Stimulated activated CD8-positive, alpha-beta memory T cell treated with anti-CD3 and anti-CD28 coated beads, Interleukin-12 subunit alpha, Interleukin-12 subunit beta, amount 100 ng/mL, for 4 hours (primary cell): Measurements from ENCODE around the gene APOBEC2.
"Not testable (repeated sequence)": the region's sequence is repeated elsewhere in the genome, so short reads cannot be mapped to it uniquely, and the experiment has no call there.

Source experiments
- DNase-seq: peaks from one replicate; pipeline ENCODE4 v3.0.0-alpha.2; 2020; ENCODE audit warnings: low read depth

The APOBEC2 gene

DNA sequence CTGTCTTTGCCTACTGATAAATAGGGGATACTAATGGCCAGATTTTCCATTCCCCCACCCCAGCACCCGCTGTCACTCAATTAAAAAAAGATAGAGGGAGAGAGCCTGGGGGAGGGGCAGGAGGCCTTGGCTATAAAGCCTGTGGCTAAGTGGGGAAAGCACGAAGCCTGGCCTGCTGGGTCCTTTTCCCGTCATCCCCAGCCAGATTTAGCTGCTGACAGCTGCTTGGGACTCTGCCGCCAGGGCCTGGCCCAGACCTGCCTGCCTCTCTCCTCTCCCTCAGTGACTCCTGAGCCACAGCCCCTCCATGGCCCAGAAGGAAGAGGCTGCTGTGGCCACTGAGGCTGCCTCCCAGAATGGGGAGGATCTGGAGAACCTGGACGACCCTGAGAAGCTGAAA lies at the start of gene APOBEC2:
Gene APOBEC2 (plus strand): TSS at position 162 of the 400 bp plus-strand sequence. CDS start 146 bp downstream, at position 308.
- DNase-seq = no peak

DNA sequence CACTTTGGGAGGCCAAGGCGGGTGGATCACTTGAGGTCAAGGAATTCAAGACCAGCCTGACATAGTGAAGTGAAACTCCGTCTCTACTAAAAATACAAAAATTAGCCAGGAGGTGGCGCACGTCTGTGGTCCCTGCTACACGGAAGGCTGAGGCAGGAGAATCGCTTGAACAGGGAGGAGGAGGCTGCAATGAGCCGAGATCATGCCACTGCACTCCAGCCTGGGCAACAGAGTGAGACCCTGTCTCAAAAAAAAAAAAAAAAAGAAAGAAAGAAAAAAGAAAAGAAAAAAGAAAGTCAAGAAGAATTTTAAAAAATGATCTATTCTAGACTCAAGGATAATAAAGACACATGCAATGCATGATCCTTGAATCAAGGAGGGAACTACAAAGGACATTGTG lies 46.8 kb upstream of the APOBEC2 start:
- peak; percentile 5 for DNase-seq

GRCh38 chr6:41006980-41007379 lies 46.0 kb upstream of the APOBEC2 start:
- not testable (repeated sequence) for DNase-seq

DNA sequence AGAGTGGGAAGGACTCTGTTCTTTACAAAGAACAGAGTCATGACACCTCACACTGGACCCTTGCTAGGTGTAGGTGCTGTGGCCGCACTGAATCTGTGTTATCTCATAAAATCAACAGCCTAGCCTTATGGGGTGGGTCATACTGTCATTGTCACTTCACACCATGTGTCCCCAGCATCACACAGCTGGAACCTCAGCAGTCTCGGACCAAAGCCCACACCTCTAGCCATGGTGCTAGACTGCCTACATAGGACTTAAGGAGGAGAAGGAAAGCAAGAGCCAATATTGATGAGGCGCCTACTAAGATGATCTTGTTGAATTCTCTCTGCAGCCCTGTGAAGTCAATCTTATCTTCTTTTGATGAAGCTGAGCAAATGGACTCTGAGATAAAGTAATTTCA lies 45.0 kb upstream of the APOBEC2 start:
- no peak for DNase-seq

- no peak for DNase-seq
Observed at GRCh38 chr6:41009669-41010068, 43.3 kb upstream of the APOBEC2 start.

DNA sequence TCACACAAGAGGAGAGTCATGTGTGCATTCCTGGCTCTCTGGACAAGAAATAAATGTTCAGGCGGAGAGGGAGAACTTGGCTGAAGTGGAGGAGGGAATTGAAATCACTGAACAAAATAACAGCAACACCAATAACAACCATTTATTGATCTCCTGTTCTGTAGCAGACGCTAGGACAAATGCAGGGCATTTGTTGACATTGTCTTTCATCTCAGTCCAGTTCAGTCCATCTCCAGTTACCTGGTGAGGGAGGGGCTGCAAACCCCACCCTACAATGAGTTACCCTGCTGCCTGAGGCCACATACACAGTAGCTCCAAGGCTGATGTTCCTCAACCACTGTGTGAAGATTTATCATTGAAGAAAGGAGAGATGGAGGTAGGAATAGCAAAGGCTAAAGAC lies 41.3 kb upstream of the APOBEC2 start:
- no peak for DNase-seq

DNA sequence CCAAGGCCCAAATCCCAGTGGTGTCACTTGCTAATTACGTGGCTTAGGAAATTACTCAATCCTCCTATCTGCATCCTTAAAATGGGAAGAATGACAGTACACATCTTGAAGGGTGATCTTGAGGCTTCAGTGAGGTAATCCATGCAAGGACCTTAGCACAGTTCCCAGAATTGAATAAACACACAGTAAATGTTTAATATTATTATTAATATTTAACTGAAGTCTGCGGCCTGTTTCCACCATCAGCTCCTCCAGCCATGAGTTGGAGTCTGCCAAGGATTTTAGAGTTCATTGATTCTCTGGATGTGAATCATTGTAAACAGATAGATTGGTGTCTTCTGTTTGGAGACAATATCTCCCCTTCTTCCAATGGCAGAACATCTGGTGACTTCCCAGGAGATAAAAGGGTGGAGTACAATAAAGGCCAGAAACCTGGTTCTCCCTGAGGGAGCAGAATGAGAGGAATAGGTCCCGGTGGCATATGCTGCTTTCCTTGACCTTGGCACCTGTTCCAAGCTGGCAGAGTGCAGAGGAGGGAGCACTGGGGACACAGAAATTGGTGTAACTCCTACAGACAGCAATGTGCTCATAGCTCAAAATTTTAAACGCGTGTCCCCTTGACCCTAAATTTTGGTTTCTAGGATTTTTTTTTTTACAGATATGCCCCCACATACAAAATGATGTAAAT lies 39.4 kb upstream of the APOBEC2 start:
- DNase-seq = no peak

GRCh38 chr6:41014780-41015179 lies 38.2 kb upstream of the APOBEC2 start:
- no peak for DNase-seq

- not testable (repeated sequence) for DNase-seq
Observed at GRCh38 chr6:41015860-41016259, 37.1 kb upstream of the APOBEC2 start.

DNA sequence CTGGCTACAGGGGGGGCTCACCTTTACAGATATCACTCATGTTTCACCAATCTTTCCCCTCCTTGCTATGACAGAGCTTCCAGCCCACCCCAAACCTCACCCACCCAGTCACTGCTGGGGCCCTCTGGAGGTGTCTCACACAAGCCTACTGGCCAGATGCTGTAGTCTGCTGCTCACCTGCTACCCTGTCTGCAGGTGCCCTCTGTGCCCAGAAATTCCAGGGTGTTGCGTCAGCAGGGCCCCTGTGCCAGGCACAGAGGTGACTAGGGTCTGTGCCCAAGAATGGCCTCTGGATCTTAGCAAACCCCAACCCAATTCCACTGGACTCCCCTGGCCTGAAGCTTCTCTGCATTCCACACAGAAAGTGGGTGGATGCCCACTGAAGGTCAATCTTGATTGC lies 35.3 kb upstream of the APOBEC2 start:
- no peak for DNase-seq

DNA sequence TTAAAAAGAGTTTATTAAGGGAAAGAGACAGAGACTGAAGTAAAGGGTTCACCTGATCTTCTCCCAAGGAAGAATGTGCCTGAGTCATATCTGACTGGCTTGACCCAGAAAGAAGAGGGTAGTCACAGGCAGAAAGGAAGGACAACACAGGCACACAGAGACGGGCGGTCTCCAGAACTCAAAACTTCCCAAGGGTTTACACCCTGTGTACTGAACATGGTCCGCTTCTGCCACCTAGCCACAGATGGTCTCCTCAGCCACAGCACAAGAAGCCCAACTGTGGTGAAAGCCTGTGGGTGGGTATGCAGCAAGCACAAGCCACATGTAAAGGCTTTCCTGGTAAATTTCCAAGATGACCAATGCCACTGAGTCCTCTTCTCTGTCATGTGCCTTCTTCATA lies 31.2 kb upstream of the APOBEC2 start:
- DNase-seq = no peak

DNA sequence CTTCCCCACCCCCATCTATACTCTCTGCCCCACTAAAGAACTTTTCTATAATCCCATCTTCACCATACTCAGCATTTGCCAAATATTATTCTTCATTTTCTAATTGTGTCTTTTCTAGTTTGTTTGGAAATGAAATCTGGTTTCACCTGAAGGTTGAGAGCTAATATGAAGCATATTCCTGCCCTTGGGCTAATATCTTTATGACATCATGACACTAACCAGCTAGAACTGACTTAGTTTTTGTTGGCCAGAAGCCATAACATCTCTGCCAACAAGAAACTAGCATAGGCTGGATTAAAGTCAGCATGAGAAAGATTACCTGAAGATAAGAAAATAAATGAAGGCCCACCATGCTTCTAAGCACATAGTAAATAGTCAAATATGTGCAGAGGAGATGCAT lies 30.7 kb upstream of the APOBEC2 start:
- DNase-seq = no peak

DNA sequence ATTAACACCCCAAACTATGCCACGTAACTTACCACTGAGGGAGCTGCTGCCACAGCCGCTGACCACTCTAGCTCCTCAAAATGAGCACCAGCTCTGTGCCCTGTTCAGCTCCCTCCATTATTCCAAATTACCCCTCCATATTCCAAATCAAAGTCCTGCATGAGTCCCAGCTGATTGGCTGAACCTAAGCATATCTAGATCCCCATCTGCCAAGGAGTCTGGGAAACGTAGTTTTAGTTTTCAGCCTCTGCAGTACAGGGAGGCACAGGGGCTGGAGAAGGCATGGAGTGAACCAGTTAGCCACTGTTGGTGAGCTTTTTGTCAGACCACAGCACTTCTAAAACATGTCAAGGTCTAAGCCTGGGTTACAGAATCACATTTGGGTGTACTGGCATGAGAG lies 29.9 kb upstream of the APOBEC2 start:
- no peak for DNase-seq

GRCh38 chr6:41025966-41026530 lies 27.0 kb upstream of the APOBEC2 start:
- no peak for DNase-seq

DNA sequence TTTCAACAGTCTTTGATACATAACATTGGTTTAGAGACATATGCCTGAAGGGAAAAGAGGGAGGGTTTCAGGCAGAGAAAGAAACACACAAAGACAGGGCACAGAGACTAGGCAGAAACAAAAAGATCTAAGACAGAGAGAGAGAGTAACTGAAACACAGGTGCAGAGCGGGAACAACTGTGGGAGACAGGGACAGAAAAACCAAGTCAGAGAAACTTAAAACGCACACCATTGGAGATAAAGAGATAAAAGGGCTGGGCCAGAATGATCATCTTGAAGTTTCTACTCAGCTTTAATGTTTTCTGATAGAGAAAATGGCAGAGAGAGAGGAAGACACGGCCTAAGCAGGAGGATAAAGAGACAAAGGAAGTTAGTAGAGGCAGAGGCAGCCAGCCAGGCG lies 25.8 kb upstream of the APOBEC2 start:
- DNase-seq = no peak

GRCh38 chr6:41027799-41028560 lies 25.0 kb upstream of the APOBEC2 start:
- DNase-seq = peak; percentile 46

DNA sequence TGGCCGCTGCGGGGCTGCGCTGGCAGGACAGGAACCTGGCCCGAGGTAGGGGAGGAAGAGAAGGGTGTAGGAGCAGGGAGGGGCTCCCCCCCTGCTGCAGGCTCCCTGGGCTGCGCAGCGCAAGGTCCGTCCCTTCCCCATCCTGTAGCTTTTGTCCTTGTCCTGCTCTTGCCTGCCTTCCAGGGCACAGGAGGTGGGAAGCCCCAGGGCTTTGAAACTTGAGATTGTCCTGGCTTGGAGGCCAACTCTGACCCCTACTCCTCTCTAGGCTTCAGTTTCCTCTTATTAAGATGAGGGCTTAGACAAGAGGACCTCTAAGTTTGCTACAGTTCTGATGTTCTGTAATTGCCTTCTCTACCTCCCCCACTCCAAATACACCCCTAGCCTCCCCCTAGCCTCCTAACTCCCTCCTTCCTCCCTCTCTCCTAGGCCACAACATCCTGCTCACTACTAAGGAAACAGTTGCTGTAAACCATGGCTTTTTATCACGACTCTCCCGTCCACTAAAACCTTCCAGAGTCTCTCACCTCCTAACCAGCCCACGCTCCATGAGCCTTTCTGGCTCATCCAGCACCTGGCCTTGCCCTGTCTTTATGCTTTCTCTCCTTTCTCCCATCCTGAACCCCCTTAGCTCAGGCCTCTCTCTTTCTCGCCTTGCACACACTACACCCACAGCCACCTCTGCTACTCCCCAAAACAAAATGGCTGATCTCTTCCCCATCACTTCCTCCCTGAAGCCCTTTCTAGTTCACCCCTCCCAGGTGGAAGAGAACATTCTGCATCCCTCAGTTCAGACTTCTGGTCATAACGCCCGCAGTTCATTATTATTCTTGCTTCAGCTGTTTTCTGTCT lies 24.2 kb upstream of the APOBEC2 start:
- DNase-seq = no peak

GRCh38 chr6:41032830-41033229 lies 20.2 kb upstream of the APOBEC2 start:
- DNase-seq = no peak

DNA sequence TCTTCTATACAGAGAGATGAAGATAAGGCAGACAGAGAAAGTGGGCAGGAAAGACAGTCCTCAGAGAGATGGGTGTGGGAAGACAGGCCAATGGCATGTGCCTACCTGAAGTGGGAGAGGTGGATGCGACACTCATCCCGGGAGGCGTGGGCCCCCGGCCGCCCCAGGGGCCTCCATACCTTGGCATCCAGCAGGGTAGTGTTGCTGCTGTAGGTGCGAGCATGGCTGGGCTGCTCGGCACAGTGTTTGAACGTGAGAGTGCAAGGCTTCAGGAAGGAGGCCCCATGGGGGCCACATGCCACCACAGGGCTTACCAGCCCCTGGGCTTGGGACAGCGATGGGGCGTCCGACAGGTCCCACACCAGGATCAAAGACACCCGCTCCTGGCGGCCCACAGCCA lies 19.2 kb upstream of the APOBEC2 start:
- no peak for DNase-seq

DNA sequence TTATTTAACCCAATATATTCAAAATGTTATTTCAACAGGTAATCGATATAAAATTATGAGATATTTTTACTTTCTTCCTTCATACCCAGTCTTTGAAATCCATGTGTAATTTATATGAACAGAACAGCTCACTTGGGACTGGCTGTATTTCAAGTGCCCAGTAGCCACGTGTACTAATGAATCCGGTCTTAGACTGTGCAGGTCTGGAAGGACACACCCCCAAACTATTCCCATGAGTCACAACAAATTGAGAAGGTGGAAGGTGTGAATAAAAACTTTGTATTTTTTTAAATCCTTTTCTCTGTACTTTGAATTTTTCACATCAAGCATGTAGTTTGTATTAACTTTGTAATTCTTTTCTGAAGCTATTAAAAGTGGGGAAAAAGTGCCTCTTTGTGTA lies 16.8 kb upstream of the APOBEC2 start:
- no peak for DNase-seq

- DNase-seq = no peak
Observed at GRCh38 chr6:41036601-41037000, 16.4 kb upstream of the APOBEC2 start.

- DNase-seq = no peak
Observed at GRCh38 chr6:41037107-41037900, 15.7 kb upstream of the APOBEC2 start.
